GM12864 (cell line): Measurements from ENCODE around the gene SLC2A4.
"Not testable (repeated sequence)": the region's sequence is repeated elsewhere in the genome, so short reads cannot be mapped to it uniquely, and the experiment has no call there.

Experiments
- DNase-seq: peaks from one replicate; pipeline ENCODE4 v3.0.0-alpha.2; 2011; ENCODE audit warnings: low read depth
- H3K4me3 ChIP-seq: 2 replicates; pipeline ENCODE4 v1.5.1; 2011; ENCODE audit warnings: mild to moderate bottlenecking, low read depth, low read length, control low read depth
- TF ChIP-seq, protein P1 (sequence below): IDR thresholded peaks from 2 replicates; pipeline ENCODE4 v1.5.1; 2011; ENCODE audit warnings: low read depth, mild to moderate bottlenecking, moderate library complexity, low read length, control low read depth, inconsistent platforms; ENCODE audit errors: missing control alignments

Gene SLC2A4

DNA sequence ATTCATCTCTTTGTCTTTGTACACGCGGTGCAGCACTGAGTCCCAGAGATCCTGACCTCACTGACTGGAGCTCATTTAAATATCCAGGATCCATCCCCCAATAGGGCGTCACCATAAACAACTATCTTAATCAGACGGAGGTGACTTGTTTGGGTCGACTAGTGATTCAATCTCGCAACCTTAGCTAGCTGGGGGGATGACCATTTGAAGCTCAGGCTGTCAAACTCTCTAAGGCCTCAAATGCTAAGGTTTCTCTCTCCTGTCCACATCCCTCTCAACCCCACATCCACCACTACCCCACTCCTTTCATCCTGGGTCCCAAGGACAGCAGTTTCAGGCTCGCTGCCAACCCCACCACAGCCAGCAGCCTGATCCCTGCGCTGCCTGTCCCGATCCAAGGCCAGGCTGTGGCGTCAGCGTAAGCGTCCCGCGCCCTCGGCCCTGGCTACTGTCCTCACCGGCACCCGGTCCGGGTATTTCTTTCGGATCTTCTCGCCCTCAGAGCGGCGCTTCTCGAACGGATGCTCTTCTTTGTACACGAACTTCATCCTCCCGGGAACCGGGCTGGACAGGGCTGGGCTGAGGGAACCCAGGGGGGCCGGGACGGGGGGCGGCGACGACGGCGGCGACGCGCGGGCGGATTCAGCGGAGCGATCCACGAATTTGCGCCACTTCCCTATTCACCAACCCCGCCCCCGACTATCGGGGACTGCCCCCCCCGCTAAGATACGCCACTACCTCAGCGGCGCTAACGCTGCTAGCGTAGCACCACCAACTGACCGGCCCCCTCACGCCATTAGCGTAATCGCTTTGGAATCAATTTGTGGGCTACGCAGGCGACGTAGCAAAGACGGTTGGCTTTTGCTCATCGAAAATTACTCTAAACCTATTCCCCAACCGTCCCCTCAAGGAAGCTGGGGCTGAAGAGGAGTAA is 39.5 kb upstream of the SLC2A4 start, which contains the start of gene GABARAP:
GABARAP (minus strand) TSS at position 667 of the 934 bp plus-strand sequence; CDS start at position 548, 119 bp downstream.
- TF ChIP-seq, protein P1, sequence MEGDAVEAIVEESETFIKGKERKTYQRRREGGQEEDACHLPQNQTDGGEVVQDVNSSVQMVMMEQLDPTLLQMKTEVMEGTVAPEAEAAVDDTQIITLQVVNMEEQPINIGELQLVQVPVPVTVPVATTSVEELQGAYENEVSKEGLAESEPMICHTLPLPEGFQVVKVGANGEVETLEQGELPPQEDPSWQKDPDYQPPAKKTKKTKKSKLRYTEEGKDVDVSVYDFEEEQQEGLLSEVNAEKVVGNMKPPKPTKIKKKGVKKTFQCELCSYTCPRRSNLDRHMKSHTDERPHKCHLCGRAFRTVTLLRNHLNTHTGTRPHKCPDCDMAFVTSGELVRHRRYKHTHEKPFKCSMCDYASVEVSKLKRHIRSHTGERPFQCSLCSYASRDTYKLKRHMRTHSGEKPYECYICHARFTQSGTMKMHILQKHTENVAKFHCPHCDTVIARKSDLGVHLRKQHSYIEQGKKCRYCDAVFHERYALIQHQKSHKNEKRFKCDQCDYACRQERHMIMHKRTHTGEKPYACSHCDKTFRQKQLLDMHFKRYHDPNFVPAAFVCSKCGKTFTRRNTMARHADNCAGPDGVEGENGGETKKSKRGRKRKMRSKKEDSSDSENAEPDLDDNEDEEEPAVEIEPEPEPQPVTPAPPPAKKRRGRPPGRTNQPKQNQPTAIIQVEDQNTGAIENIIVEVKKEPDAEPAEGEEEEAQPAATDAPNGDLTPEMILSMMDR, result no peak
- DNase-seq, result peak; percentile 81
- H3K4me3 ChIP-seq, result peak within 1 kb of the TSS; percentile 75

DNA sequence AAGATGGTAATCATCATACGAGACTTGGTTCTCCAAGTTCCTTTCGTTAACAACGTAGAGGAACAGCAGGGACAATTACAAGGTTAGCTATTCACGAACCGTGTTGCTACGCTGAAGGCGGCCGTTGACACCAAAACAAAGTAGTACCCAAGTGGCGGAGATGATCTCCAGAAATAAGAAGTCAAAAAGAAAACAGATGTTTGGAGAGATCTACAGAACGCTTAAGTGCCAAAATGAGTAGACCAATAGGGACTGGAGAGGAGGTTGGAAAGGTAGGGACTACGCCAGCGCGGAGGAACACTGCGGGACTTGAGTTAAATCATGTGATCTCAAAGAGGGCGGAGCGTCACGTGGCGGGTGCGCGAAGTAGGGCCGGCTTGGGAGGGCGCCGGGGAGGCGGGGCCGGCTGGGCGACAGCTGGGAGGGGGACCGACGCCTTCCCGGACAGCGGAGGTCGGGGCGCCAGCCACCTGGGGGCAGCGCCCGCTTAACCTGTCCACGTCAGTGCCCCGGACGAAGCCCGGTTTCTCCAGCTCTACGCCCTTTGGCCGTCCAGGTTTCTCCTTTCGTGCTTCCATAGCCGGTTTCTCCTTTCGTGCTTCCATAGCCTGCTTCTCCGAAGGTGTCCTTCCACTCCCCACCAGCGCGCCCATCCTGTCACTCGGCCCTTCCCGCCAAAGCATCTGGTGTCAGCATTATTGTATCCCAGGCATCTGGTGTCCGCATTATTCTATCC is 38.6 kb upstream of the SLC2A4 start:
- peak overlapping the region; percentile 75 for H3K4me3 ChIP-seq
- DNase-seq, result peak; percentile 92
- TF ChIP-seq, protein P1, result no peak

DNA sequence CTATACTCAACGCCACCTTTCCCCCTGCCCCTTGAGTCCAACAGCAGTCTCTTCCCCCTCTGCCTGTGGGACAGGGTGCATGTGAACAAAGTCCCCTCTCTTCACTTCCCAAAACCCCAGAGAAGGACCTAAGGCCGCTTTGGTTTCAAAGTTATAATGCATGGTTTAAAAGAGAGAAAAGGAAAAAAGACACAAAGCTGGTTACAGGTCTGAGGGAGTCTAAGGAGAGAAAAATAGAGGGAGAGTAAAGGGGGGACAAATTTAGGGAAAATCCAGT is 38.1 kb upstream of the SLC2A4 start:
- TF ChIP-seq, protein P1, result no peak

DNA sequence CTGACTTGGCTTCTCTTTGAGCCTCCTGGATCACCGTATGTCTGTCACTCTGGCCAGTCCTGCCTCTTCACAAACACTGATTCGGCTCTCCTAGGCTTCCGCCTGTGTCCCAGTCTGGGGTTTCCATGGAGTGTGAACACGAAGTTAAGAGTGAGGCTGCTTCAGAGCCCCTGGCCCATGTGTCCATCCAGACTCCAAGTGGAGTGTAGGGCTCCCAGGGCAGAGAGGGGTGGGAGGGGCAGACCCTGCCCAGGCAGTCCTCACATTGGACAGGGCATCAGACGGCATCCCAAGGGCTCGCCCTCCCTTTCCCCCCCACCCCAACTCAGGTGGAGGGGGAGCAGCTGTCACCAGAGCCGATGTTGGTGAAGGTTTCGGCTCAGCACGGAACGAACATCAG is 37.7 kb upstream of the SLC2A4 start:
- not testable (repeated sequence) for DNase-seq, H3K4me3 ChIP-seq

More for the DNA sequence above, 38.1 kb upstream of the SLC2A4 start:
- H3K4me3 ChIP-seq, result peak overlapping the region; percentile 75
- no peak for DNase-seq

DNA sequence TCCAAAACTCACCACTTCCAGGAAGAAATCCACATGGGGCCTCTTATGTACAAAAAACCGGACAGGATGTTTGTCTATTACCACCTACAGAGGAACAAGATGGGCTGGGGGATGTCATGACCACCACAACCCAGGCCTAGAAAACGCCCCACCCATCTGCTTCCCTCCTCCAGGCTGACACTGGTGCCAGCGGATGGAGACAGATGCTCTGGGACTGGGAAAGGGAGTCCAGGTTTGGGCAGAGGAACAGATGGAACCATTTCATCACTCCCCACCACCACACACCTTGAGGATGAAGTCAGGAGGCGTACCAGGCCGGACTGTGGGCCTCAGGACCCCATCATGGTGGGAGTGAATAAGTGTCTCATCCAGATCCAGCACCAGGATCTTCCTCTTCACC is 34.7 kb upstream of the SLC2A4 start:
- TF ChIP-seq, protein P1, result no peak
- no peak overlapping the region for H3K4me3 ChIP-seq
- DNase-seq, result no peak

DNA sequence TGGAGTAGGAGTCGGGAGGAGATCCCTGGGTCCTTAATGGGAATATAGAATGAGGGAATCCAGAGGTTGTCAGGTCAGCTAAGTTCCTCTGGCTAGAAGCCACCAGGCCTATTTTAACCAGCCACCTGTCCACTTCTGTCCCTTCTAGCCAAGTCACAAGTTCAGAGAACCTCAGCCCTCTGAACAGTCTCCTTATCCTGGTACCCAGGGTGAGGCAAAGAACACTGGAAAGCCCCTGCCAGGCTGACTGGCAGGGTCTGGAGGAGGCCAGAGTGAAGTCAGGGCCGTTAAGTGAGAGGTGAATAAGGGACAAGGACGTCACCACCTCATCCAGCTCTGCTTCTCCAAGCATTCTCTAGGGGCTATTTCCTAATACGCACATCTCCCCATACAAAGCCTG is 32.7 kb upstream of the SLC2A4 start:
- TF ChIP-seq, protein P1, result no peak
- no peak for DNase-seq
- H3K4me3 ChIP-seq, result no peak overlapping the region

DNA sequence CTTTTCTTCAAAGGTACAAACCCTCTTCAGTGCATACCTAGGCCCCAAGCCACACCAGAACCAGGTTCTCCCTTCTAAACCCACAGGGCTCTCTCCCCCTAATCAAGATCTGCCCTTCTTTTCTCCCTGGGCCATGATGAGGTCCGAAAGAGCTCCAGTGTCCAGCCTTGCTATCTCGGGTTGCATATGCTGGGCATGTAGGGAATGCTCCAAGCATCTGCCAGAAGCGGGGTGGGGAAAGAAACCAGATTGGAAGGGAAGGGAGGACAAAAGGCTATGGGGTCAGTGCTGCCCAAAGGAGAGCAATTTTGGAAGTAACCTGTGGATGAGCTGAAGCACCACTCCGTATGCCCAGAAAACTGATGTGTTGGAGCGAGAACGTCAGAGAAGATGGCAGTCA is 32.3 kb upstream of the SLC2A4 start:
- no peak for DNase-seq
- TF ChIP-seq, protein P1, result no peak
- H3K4me3 ChIP-seq, result peak overlapping the region; percentile 77
